ENCODE results near the gene MRAP2.

MRAP2 gene

DNA sequence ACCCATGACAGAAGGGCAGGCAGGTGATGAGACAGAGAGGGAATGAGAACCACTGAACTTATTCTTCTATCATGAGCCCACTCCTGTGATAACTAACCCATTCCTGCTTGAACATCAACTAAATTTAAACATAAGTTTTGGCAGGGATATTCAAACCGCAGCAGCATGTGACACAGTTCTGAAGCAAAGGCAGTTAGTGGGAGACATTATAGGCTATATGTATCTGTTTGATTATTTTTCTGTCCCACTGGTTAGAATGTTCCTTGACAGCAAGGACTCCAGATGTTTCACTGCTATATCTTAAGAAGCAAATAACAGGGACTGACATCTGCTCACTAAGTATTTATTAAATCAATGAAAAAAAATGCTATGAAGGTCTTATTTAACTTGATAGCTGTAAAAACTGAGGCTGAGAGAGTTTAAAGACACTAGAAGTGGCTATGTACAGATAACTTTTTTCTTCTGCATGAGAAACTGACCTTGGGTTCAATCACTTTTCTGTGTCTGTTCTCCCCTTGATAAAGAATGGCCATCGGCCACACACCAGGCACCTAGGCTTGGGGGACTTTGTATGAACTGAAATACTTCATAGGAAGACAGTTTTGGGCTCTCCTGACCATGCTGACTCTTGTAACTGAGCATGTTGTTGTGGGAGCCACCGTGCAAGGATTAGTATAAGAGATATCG, 102.9 kb downstream of the MRAP2 start:
- no peak for DNase-seq

DNA sequence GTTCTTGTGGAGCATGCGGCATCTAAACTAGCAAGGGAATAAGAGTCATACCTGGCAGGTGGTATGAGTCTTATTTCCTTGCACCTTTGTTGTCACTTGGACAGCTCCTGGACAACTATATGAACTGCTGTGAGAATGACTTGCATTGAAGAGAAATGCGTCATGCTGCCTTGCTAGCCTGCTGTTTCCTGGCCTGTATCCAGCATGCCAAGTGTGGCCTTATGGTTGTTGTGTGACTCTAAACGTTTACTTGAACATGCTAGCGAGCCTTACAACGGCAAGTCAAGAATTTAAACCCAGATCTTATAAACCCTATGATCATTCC, 103.4 kb downstream of the MRAP2 start:
- DNase-seq, result no peak

DNA sequence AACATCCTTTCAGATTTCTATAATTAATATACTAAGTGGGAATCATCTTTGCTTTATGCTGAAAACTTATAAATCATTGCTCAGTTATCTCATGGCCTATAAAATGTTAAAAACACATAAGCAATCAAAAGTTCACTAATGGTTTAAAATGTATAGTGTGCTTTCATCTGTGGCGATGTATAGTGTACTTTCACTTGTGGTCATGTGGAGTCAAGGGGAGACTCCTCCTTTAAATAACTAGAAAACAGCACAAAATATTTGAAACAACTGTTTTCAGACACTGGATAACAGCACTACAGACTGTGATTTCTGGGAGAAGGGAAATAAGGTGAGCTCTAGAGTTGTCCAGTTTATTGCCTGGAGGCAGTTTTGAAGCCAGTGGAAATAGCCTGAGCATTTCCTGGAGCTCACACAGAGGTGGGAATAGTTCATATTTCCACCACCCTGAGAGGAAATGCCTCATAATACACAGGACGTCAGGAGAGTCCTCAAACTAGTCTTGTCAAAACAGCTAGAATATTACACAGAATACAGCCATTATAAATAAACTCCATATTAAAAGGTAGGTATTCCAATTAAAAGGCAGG, 104.5 kb downstream of the MRAP2 start:
- peak; percentile 58 for DNase-seq

GRCh38 chr6:84139311-84139710, 105.7 kb downstream of the MRAP2 start:
- DNase-seq, result no peak
